Muscle layer of colon (tissue), 2 donors: ENCODE measurements around the gene SPATA2.

ENCODE experiments used
- H3K27ac ChIP-seq: one replicate; pipeline ENCODE4 v1.7.0; 2013; ENCODE audit warnings: low read depth, mild to moderate bottlenecking, low read length, moderate library complexity
- H3K27me3 ChIP-seq, 2 donors: one replicate each; pipeline ENCODE4 v1.7.0; 2013; ENCODE audit warnings: low read length in 2 of 2, mild to moderate bottlenecking in 2 of 2; ENCODE audit not compliant: insufficient read depth in 2 of 2, control insufficient read depth in 1 of 2
- H3K36me3 ChIP-seq: one replicate; pipeline ENCODE4 v1.7.0; 2013; ENCODE audit warnings: mild to moderate bottlenecking, low read length; ENCODE audit not compliant: insufficient read depth
- H3K4me1 ChIP-seq: one replicate; pipeline ENCODE4 v1.7.0; 2013; ENCODE audit warnings: mild to moderate bottlenecking, low read length; ENCODE audit not compliant: insufficient read depth
- H3K4me3 ChIP-seq, 2 donors: one replicate each; pipeline ENCODE4 v1.7.0; 2013; ENCODE audit warnings: low read length in 2 of 2, low read depth in 1 of 2, mild to moderate bottlenecking in 1 of 2, moderate library complexity in 1 of 2
- H3K9ac ChIP-seq: one replicate; pipeline ENCODE4 v1.7.0; 2013; ENCODE audit warnings: low read length
- H3K9me3 ChIP-seq: one replicate; pipeline ENCODE4 v1.7.0; 2013; ENCODE audit warnings: mild to moderate bottlenecking, low read length
- donor health status: abdominal sarcoma.
- donor health status: Adenocarcinoma of cecum.

Gene SPATA2

GRCh38 chr20:49909499-49910339 lies 5.6 kb downstream of the SPATA2 start:
- Histone ChIP-seq H3K27ac (no peak overlapping the region), H3K9ac (no peak overlapping the region), H3K4me1 (peaks cover 15% of the 10 kb centered on the region), H3K36me3 (peaks cover 34% of the 10 kb centered on the region), H3K4me3 (no peak overlapping the region), H3K9me3 (no peaks in the 10 kb centered on the region), H3K27me3 (no peaks in the 10 kb centered on the region)

- Histone ChIP-seq H3K36me3 (peaks cover 46% of the 10 kb centered on the region), H3K27me3 (no peaks in the 10 kb centered on the region), H3K9me3 (no peaks in the 10 kb centered on the region), H3K4me3 (no peak overlapping the region), H3K27ac (no peak overlapping the region), H3K9ac (no peak overlapping the region), H3K4me1 (peaks cover under 1% of the 10 kb centered on the region)
These were observed 7.1 kb downstream of the SPATA2 start for GRCh38 chr20:49908258-49908565.

- no peak overlapping the region for H3K9ac ChIP-seq
- H3K4me3 ChIP-seq: no peak overlapping the region
- H3K36me3 ChIP-seq: peaks cover 46% of the 10 kb centered on the region
- H3K27ac ChIP-seq: no peak overlapping the region
- H3K27me3 ChIP-seq: no peaks in the 10 kb centered on the region
- no peaks in the 10 kb centered on the region for H3K9me3 ChIP-seq
- no peaks in the 10 kb centered on the region for H3K4me1 ChIP-seq
These were observed 7.7 kb downstream of the SPATA2 start for GRCh38 chr20:49907405-49908257.

DNA sequence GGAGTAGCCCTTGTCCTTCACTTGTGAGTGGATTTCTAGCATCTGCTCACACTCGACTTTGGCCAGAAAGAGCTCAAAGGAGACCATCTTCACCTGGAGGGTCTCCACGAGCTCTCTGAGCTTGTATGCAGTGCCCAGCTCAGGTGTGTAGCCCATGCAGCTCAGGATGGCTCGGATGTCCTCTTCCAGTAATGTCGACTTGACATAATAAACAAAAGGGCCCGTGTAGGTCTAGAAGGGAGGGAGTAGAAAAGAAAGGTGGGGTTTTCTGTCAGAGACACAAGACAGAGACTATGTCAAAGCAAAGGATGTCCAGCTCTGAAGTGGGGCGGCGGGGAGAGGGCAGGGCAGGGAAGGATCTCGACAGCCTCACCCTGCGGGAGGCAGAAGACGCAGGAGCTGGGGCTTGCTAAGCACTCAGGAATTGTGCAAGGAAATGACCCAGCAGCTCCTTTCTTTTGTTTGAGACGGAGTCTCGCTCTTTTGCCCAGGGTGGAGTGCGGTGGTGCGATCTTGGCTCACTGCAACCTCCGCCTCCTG lies 8.6 kb downstream of the SPATA2 start:
- no peaks in the 10 kb centered on the region for H3K9me3 ChIP-seq
- H3K4me3 ChIP-seq: no peak overlapping the region
- no peak overlapping the region for H3K27ac ChIP-seq
- H3K9ac ChIP-seq: no peak overlapping the region
- peaks cover 46% of the 10 kb centered on the region for H3K36me3 ChIP-seq
- peaks cover 1% of the 10 kb centered on the region for H3K4me1 ChIP-seq
- no peaks in the 10 kb centered on the region for H3K27me3 ChIP-seq

- H3K27ac ChIP-seq: no peak overlapping the region
- H3K4me3 ChIP-seq: no peak overlapping the region
- H3K27me3 ChIP-seq: no peaks in the 10 kb centered on the region
- peaks cover 6% of the 10 kb centered on the region for H3K4me1 ChIP-seq
- no peaks in the 10 kb centered on the region for H3K9me3 ChIP-seq
- H3K36me3 ChIP-seq: peaks cover 46% of the 10 kb centered on the region
- no peak overlapping the region for H3K9ac ChIP-seq
These were observed 9.2 kb downstream of the SPATA2 start for GRCh38 chr20:49906101-49906604.

GRCh38 chr20:49905415-49906091 lies 9.8 kb downstream of the SPATA2 start:
- H3K4me3 ChIP-seq: no peak overlapping the region
- peaks cover 8% of the 10 kb centered on the region for H3K4me1 ChIP-seq
- no peaks in the 10 kb centered on the region for H3K9me3 ChIP-seq
- H3K27ac ChIP-seq: no peak overlapping the region
- no peak overlapping the region for H3K9ac ChIP-seq
- peaks cover 46% of the 10 kb centered on the region for H3K36me3 ChIP-seq
- H3K27me3 ChIP-seq: no peaks in the 10 kb centered on the region

- Histone ChIP-seq H3K27me3 (no peaks in the 10 kb centered on the region), H3K27ac (no peak overlapping the region), H3K9ac (no peak overlapping the region), H3K4me1 (peaks cover 8% of the 10 kb centered on the region), H3K36me3 (peaks cover 42% of the 10 kb centered on the region), H3K9me3 (no peaks in the 10 kb centered on the region), H3K4me3 (no peak overlapping the region)
These were observed 10.7 kb downstream of the SPATA2 start for GRCh38 chr20:49904440-49905214.

DNA sequence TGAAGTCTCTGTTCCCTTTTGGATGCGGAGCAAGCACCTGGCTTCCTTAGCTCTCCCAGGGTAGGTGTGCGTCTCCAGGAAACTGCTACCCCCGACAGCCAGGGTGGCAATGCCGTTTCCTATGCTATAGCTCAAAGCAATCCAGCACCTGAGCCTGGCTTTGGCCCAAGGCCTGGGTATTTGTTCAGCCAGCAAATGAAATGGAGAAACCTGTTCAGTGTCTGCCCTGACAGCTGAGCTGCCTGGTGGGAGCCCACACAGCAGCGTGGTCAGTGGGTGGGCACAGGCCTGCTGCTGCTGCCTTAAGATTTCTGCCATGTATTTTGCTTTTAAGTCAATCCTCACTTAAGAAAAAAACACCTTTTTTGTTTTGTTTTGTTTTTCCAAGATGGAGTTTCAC lies 13.7 kb downstream of the SPATA2 start:
- Histone ChIP-seq H3K9ac (no peak overlapping the region), H3K27ac (no peak overlapping the region), H3K36me3 (peaks cover 25% of the 10 kb centered on the region), H3K27me3 (no peaks in the 10 kb centered on the region), H3K4me3 (no peak overlapping the region), H3K4me1 (peaks cover 8% of the 10 kb centered on the region), H3K9me3 (no peaks in the 10 kb centered on the region)

- no peak overlapping the region for H3K27ac ChIP-seq
- H3K27me3 ChIP-seq: no peaks in the 10 kb centered on the region
- no peak overlapping the region for H3K9ac ChIP-seq
- no peak overlapping the region for H3K4me3 ChIP-seq
- no peaks in the 10 kb centered on the region for H3K9me3 ChIP-seq
- peaks cover 8% of the 10 kb centered on the region for H3K4me1 ChIP-seq
- peaks cover 12% of the 10 kb centered on the region for H3K36me3 ChIP-seq
These were observed 15.6 kb downstream of the SPATA2 start for GRCh38 chr20:49899541-49900383.

GRCh38 chr20:49896204-49896603 lies 19.1 kb downstream of the SPATA2 start:
- H3K4me3 ChIP-seq: no peak overlapping the region
- no peaks in the 10 kb centered on the region for H3K9me3 ChIP-seq
- H3K4me1 ChIP-seq: peaks cover 2% of the 10 kb centered on the region
- no peaks in the 10 kb centered on the region for H3K36me3 ChIP-seq
- H3K9ac ChIP-seq: no peak overlapping the region
- no peaks in the 10 kb centered on the region for H3K27me3 ChIP-seq
- H3K27ac ChIP-seq: no peak overlapping the region
